ENCODE data around the gene TTC12.
"Not testable (repeated sequence)": the region's sequence is repeated elsewhere in the genome, so short reads cannot be mapped to it uniquely, and the experiment has no call there.

Gene TTC12

GRCh38 chr11:113293936-113294335 is 20.4 kb upstream of the TTC12 start:
- Mint-ChIP-seq H3K36me3 (no peaks in the 10 kb centered on the region), H3K27ac (no peak overlapping the region), H3K4me3 (no peak overlapping the region)

GRCh38 chr11:113295993-113296392 is 18.4 kb upstream of the TTC12 start:
- Mint-ChIP-seq H3K27me3 (peaks cover 49 to 74% of the 10 kb centered on the region in 2 donors), H3K4me3 (no peak overlapping the region), H3K9me3 (no peaks in the 10 kb centered on the region), H3K36me3 (no peaks in the 10 kb centered on the region), H3K27ac (no peak overlapping the region), H3K4me1 (no peaks in the 10 kb centered on the region)
- no peak for DNase-seq
- no peak for ATAC-seq (replicated peaks)

More at GRCh38 chr11:113293936-113294335, 20.4 kb upstream of the TTC12 start:
- no peak for DNase-seq
- Mint-ChIP-seq H3K4me1 (peaks cover 4% of the 10 kb centered on the region in 2 donors), H3K27me3 (peaks cover 41 to 60% of the 10 kb centered on the region in 2 donors), H3K9me3 (no peaks in the 10 kb centered on the region)
- ATAC-seq (replicated peaks): no peak

GRCh38 chr11:113296447-113297205 is 17.8 kb upstream of the TTC12 start:
- Mint-ChIP-seq H3K9me3 (no peaks in the 10 kb centered on the region), H3K4me3 (no peak overlapping the region), H3K4me1 (no peaks in the 10 kb centered on the region), H3K27me3 (peaks cover 54 to 74% of the 10 kb centered on the region in 2 donors), H3K27ac (no peak overlapping the region), H3K36me3 (no peaks in the 10 kb centered on the region)
- no peak for ATAC-seq (replicated peaks)
- no peak for DNase-seq

GRCh38 chr11:113298496-113298895 is 15.9 kb upstream of the TTC12 start:
- H3K27ac Mint-ChIP-seq; H3K4me1 Mint-ChIP-seq; DNase-seq; ATAC-seq (replicated peaks); H3K36me3 Mint-ChIP-seq; H3K4me3 Mint-ChIP-seq; H3K9me3 Mint-ChIP-seq: not testable (repeated sequence)
- H3K27me3 Mint-ChIP-seq: peaks cover 50 to 65% of the 10 kb centered on the region in 2 donors

GRCh38 chr11:113304916-113305315 is 9.5 kb upstream of the TTC12 start:
- peaks cover 11 to 24% of the 10 kb centered on the region in 2 donors for H3K27me3 Mint-ChIP-seq
- no peaks in the 10 kb centered on the region for H3K36me3 Mint-ChIP-seq
- H3K27ac Mint-ChIP-seq: no peak overlapping the region
- no peaks in the 10 kb centered on the region for H3K9me3 Mint-ChIP-seq
- no peak for ATAC-seq (replicated peaks)
- no peak for DNase-seq
- no peak overlapping the region for H3K4me3 Mint-ChIP-seq
- H3K4me1 Mint-ChIP-seq: no peaks in the 10 kb centered on the region

GRCh38 chr11:113305440-113306336 is 8.7 kb upstream of the TTC12 start:
- H3K4me1 Mint-ChIP-seq: no peaks in the 10 kb centered on the region
- DNase-seq (peak; percentile 44), ATAC-seq (replicated peaks) (peak; percentile 98 to 99)

GRCh38 chr11:113308601-113309000 is 5.8 kb upstream of the TTC12 start:
- Mint-ChIP-seq H3K36me3 (no peaks in the 10 kb centered on the region), H3K4me1 (peaks cover under 1 to 2% of the 10 kb centered on the region in 2 donors), H3K27me3 (peaks cover 0 to 5% of the 10 kb centered on the region in 2 donors), H3K27ac (no peak overlapping the region), H3K4me3 (no peak overlapping the region), H3K9me3 (no peaks in the 10 kb centered on the region)
- no peak for DNase-seq
- no peak for ATAC-seq (replicated peaks)

More at GRCh38 chr11:113305440-113306336, 8.7 kb upstream of the TTC12 start:
- Mint-ChIP-seq H3K36me3 (no peaks in the 10 kb centered on the region), H3K27ac (no peak overlapping the region), H3K27me3 (peaks cover 11 to 17% of the 10 kb centered on the region in 2 donors), H3K4me3 (no peak overlapping the region), H3K9me3 (no peaks in the 10 kb centered on the region)

GRCh38 chr11:113311536-113311935 is 2.8 kb upstream of the TTC12 start:
- no peak overlapping the region for H3K27ac Mint-ChIP-seq
- H3K27me3 Mint-ChIP-seq: no peaks in the 10 kb centered on the region
- ATAC-seq (replicated peaks) (no peak), DNase-seq (no peak)
- H3K4me1 Mint-ChIP-seq: peaks cover 8 to 14% of the 10 kb centered on the region in 2 donors
- no peaks in the 10 kb centered on the region for H3K9me3 Mint-ChIP-seq
- H3K36me3 Mint-ChIP-seq: peaks cover 0 to under 1% of the 10 kb centered on the region in 2 donors
- no peak overlapping the region for H3K4me3 Mint-ChIP-seq

GRCh38 chr11:113313601-113314000 is 782 bp upstream of the TTC12 start:
- Mint-ChIP-seq H3K27ac (peak overlapping the region; percentile 74), H3K36me3 (peaks cover 10 to 18% of the 10 kb centered on the region in 2 donors), H3K27me3 (no peaks in the 10 kb centered on the region), H3K9me3 (no peaks in the 10 kb centered on the region), H3K4me3 (peak overlapping the region; percentile 2 to 88), H3K4me1 (peaks cover 12 to 14% of the 10 kb centered on the region in 2 donors)
- DNase-seq (no peak), ATAC-seq (replicated peaks) (no peak)

GRCh38 chr11:113314065-113314388 is 356 bp upstream of the TTC12 start:
- H3K9me3 Mint-ChIP-seq: no peaks in the 10 kb centered on the region
- H3K27me3 Mint-ChIP-seq: no peaks in the 10 kb centered on the region
- peaks cover 12 to 14% of the 10 kb centered on the region in 2 donors for H3K4me1 Mint-ChIP-seq
- peak overlapping the region; percentile 88 for H3K4me3 Mint-ChIP-seq
- no peak for ATAC-seq (replicated peaks)
- no peak for DNase-seq
- H3K27ac Mint-ChIP-seq: peak overlapping the region; percentile 74
- peaks cover 13 to 22% of the 10 kb centered on the region in 2 donors for H3K36me3 Mint-ChIP-seq

GRCh38 chr11:113315811-113316210 is 1.4 kb downstream of the TTC12 start:
- H3K27me3 Mint-ChIP-seq: no peaks in the 10 kb centered on the region
- peaks cover 12 to 14% of the 10 kb centered on the region in 2 donors for H3K4me1 Mint-ChIP-seq
- H3K4me3 Mint-ChIP-seq: peak overlapping the region in 1 of 2 donors; percentile 88
- peak overlapping the region; percentile 87 for H3K27ac Mint-ChIP-seq
- peaks cover 21 to 34% of the 10 kb centered on the region in 2 donors for H3K36me3 Mint-ChIP-seq
- DNase-seq (no peak), ATAC-seq (replicated peaks) (no peak)
- no peaks in the 10 kb centered on the region for H3K9me3 Mint-ChIP-seq

- DNase-seq: no peak
- Mint-ChIP-seq H3K36me3 (peaks cover 21 to 34% of the 10 kb centered on the region in 2 donors), H3K4me1 (peaks cover 12 to 14% of the 10 kb centered on the region in 2 donors)
Measured at GRCh38 chr11:113316256-113316655, 1.9 kb downstream of the TTC12 start.

GRCh38 chr11:113317339-113317738 is 3.0 kb downstream of the TTC12 start:
- Mint-ChIP-seq H3K27me3 (no peaks in the 10 kb centered on the region), H3K9me3 (no peaks in the 10 kb centered on the region), H3K27ac (no peak overlapping the region), H3K4me1 (peaks cover 12 to 14% of the 10 kb centered on the region in 2 donors), H3K36me3 (peaks cover 23 to 34% of the 10 kb centered on the region in 2 donors), H3K4me3 (no peak overlapping the region)
- DNase-seq (no peak), ATAC-seq (replicated peaks) (no peak)

More at GRCh38 chr11:113316256-113316655, 1.9 kb downstream of the TTC12 start:
- H3K27me3 Mint-ChIP-seq: no peaks in the 10 kb centered on the region
- no peak for ATAC-seq (replicated peaks)
- no peak overlapping the region for H3K4me3 Mint-ChIP-seq
- H3K27ac Mint-ChIP-seq: no peak overlapping the region
- no peaks in the 10 kb centered on the region for H3K9me3 Mint-ChIP-seq

- H3K4me3 Mint-ChIP-seq: no peak overlapping the region
Measured at GRCh38 chr11:113319085-113319484, 4.7 kb downstream of the TTC12 start.

More at GRCh38 chr11:113319085-113319484, 4.7 kb downstream of the TTC12 start:
- Mint-ChIP-seq H3K27ac (no peak overlapping the region), H3K27me3 (no peaks in the 10 kb centered on the region), H3K36me3 (peaks cover 25 to 37% of the 10 kb centered on the region in 2 donors), H3K4me1 (peaks cover 7 to 8% of the 10 kb centered on the region in 2 donors), H3K9me3 (no peaks in the 10 kb centered on the region)
- ATAC-seq (replicated peaks) (no peak), DNase-seq (no peak)
